ENCODE results near the gene MMP24.
"Not testable (repeated sequence)": the region's sequence is repeated elsewhere in the genome, so short reads cannot be mapped to it uniquely, and the experiment has no call there.

MMP24 gene

DNA sequence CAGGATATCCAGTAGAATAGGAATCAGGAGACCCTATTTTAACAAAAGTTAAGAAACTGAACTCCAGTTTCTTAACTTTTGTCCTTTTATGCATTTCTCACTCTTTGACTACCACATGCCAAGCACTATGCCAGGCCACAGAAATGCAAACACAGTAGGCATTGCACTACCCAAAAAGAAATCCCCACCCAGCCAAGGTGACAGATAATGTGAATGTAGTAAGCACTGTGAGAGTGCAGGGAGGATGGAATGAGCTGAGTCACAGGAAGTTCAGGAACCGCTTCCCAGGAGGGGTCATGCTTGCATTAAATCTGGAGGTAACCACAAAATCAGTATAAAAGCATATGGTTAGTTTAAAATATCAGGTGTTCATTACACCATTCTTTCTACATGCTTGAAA is 85.8 kb downstream of the MMP24 start:
- no peak overlapping the region for H3K4me2 ChIP-seq (ENCODE audit: low read length)
- H3K9me3 ChIP-seq (ENCODE audit: insufficient read depth, low read depth, low read length), result no peaks in the 10 kb centered on the region
- H3K18ac ChIP-seq (ENCODE audit: low read length), result no peak overlapping the region
- no peak overlapping the region for H2AK5ac ChIP-seq (ENCODE audit: low read length)
- H2BK120ac ChIP-seq (ENCODE audit: insufficient read depth, low read length, poor library complexity), result no peak overlapping the region
- peaks cover 0 to 3% of the 10 kb centered on the region in 2 experiments for H3K36me3 ChIP-seq (ENCODE audit: control insufficient read depth in 1 of 2, insufficient read depth in 2 of 2, low read length in 2 of 2)
- no peak overlapping the region for H4K91ac ChIP-seq (ENCODE audit: low read depth, low read length)
- no peak overlapping the region for H2BK12ac ChIP-seq (ENCODE audit: low read length)
- no peaks in the 10 kb centered on the region for H3K79me1 ChIP-seq (ENCODE audit: low read length)
- no peak overlapping the region for H3K27ac ChIP-seq (ENCODE audit: low read depth, low read length)
- no peak overlapping the region for H3K23ac ChIP-seq (ENCODE audit: low read length)
- no peak overlapping the region for H2AFZ ChIP-seq (ENCODE audit: insufficient read depth, low read length, poor library complexity)
- H3K4me3 ChIP-seq (ENCODE audit: low read depth, low read length), result no peak overlapping the region
- H3K4ac ChIP-seq (ENCODE audit: low read depth, low read length), result no peak overlapping the region
- H4K8ac ChIP-seq (ENCODE audit: low read depth, low read length), result no peak overlapping the region
- H3K79me2 ChIP-seq (ENCODE audit: control insufficient read depth, insufficient read depth, low read length, poor library complexity), result no peaks in the 10 kb centered on the region
- no peaks in the 10 kb centered on the region for H3K4me1 ChIP-seq (ENCODE audit: control insufficient read depth in 1 of 2, insufficient read depth in 2 of 2, low read length in 2 of 2)
- no peak overlapping the region for H2BK5ac ChIP-seq (ENCODE audit: low read depth, low read length, poor library complexity)
- no peak overlapping the region for H3K14ac ChIP-seq (ENCODE audit: low read length)
- H3K9ac ChIP-seq (ENCODE audit: low read length), result no peak overlapping the region
- no peak overlapping the region for H4K12ac ChIP-seq (ENCODE audit: low read depth, low read length)
- no peak for DNase-seq
- no CpG with 5 or more reads among the region's 1 CpG for WGBS (ENCODE audit: extremely low coverage, insufficient coverage, insufficient read length)
- H3K27me3 ChIP-seq (ENCODE audit: insufficient read depth, low read length), result no peaks in the 10 kb centered on the region

DNA sequence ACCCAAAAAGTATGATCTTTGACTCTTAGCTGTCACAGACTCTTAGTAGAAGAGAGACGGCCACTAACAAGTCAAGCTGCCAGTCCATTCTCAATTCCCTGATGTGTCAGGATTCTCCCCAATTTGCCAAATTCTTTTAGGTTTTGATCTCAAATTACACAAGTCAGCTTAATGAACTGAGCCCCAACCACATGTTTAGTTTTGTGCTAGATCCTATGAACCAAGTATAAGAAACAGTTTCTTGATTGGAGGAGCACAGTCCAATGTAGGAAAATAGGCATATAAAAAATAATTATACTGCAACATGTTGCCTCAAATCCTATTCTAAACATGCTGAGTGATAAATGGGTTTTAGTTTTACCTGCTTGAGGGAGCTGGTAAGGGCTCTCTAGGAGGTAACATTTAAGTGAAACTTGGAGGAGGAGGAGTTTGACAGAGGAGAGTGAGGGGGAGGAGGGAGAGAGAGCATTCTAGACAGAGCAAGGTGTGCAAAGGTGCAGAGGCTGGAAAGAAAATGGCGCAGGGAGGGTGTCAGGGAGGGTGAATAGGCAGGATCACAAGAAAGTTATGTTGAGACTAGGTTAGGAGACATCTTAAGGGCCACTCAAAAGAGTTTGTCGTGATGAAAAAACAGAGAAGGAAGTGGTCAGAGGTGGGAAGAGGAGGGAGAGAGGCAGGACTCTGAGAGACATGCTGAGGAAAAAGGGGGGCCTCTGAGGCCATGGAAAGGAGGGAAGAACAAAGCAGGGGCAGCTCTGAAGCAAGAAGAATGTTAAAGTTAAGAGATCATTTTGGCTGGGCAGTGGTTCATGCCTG is 88.5 kb downstream of the MMP24 start:
- H3K27ac ChIP-seq (ENCODE audit: low read depth, low read length), result no peak overlapping the region
- no peak overlapping the region for H4K8ac ChIP-seq (ENCODE audit: low read depth, low read length)
- no peak overlapping the region for H3K14ac ChIP-seq (ENCODE audit: low read length)
- no peak overlapping the region for H3K4me3 ChIP-seq (ENCODE audit: low read depth, low read length)
- no peak overlapping the region for H2AFZ ChIP-seq (ENCODE audit: insufficient read depth, low read length, poor library complexity)
- H3K4me1 ChIP-seq (ENCODE audit: control insufficient read depth in 1 of 2, insufficient read depth in 2 of 2, low read length in 2 of 2), result peaks cover 0 to under 1% of the 10 kb centered on the region in 2 experiments
- no peak overlapping the region for H2AK5ac ChIP-seq (ENCODE audit: low read length)
- H3K18ac ChIP-seq (ENCODE audit: low read length), result no peak overlapping the region
- H3K79me1 ChIP-seq (ENCODE audit: low read length), result no peaks in the 10 kb centered on the region
- no peak overlapping the region for H3K9ac ChIP-seq (ENCODE audit: low read length)
- H3K79me2 ChIP-seq (ENCODE audit: control insufficient read depth, insufficient read depth, low read length, poor library complexity), result no peaks in the 10 kb centered on the region
- no peak for DNase-seq
- H3K4ac ChIP-seq (ENCODE audit: low read depth, low read length), result no peak overlapping the region
- H3K36me3 ChIP-seq (ENCODE audit: control insufficient read depth in 1 of 2, insufficient read depth in 2 of 2, low read length in 2 of 2), result peaks cover 0 to 3% of the 10 kb centered on the region in 2 experiments
- no peaks in the 10 kb centered on the region for H3K27me3 ChIP-seq (ENCODE audit: insufficient read depth, low read length)
- WGBS (ENCODE audit: extremely low coverage, insufficient coverage, insufficient read length), result no CpG with 5 or more reads among the region's 3 CpGs
- H3K9me3 ChIP-seq (ENCODE audit: insufficient read depth, low read depth, low read length), result no peaks in the 10 kb centered on the region
- no peak overlapping the region for H4K91ac ChIP-seq (ENCODE audit: low read depth, low read length)
- no peak overlapping the region for H4K12ac ChIP-seq (ENCODE audit: low read depth, low read length)
- H2BK12ac ChIP-seq (ENCODE audit: low read length), result no peak overlapping the region
- no peak overlapping the region for H3K4me2 ChIP-seq (ENCODE audit: low read length)
- no peak overlapping the region for H2BK120ac ChIP-seq (ENCODE audit: insufficient read depth, low read length, poor library complexity)
- H3K23ac ChIP-seq (ENCODE audit: low read length), result no peak overlapping the region
- H2BK5ac ChIP-seq (ENCODE audit: low read depth, low read length, poor library complexity), result no peak overlapping the region

DNA sequence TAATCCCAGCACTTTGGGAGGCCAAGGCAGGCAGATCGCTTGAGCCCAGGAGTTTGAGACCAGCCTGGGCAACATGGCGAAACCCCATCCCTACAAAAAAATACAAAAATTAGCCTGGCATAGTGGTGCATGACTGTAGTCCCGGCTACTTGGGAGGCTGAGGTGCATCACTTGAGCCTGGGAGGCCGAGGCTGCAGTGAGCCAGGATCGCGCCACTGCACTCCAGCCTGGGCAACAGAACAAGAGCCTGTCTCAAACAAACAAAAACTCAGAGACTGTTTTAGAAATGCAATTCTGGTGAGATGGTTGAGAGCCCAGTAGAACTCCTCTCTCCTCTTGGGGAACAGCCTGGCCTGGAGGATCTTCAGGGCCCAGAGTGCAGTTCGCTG is 89.1 kb downstream of the MMP24 start:
- not testable (repeated sequence) for H3K27ac ChIP-seq (ENCODE audit: low read depth, low read length); H4K12ac ChIP-seq (ENCODE audit: low read depth, low read length); H3K27me3 ChIP-seq (ENCODE audit: insufficient read depth, low read length); H2BK120ac ChIP-seq (ENCODE audit: insufficient read depth, low read length, poor library complexity); H3K14ac ChIP-seq (ENCODE audit: low read length); H2AK5ac ChIP-seq (ENCODE audit: low read length); H2AFZ ChIP-seq (ENCODE audit: insufficient read depth, low read length, poor library complexity); H3K9ac ChIP-seq (ENCODE audit: low read length); H3K79me2 ChIP-seq (ENCODE audit: control insufficient read depth, insufficient read depth, low read length, poor library complexity); H3K4me3 ChIP-seq (ENCODE audit: low read depth, low read length); H3K4me2 ChIP-seq (ENCODE audit: low read length); DNase-seq; H3K79me1 ChIP-seq (ENCODE audit: low read length); H3K23ac ChIP-seq (ENCODE audit: low read length); H3K4me1 ChIP-seq (ENCODE audit: control insufficient read depth in 1 of 2, insufficient read depth in 2 of 2, low read length in 2 of 2); H3K4ac ChIP-seq (ENCODE audit: low read depth, low read length); H3K36me3 ChIP-seq (ENCODE audit: control insufficient read depth in 1 of 2, insufficient read depth in 2 of 2, low read length in 2 of 2); H2BK5ac ChIP-seq (ENCODE audit: low read depth, low read length, poor library complexity); H3K9me3 ChIP-seq (ENCODE audit: insufficient read depth, low read depth, low read length); H3K18ac ChIP-seq (ENCODE audit: low read length); H2BK12ac ChIP-seq (ENCODE audit: low read length); H4K8ac ChIP-seq (ENCODE audit: low read depth, low read length); H4K91ac ChIP-seq (ENCODE audit: low read depth, low read length)
- no CpG with 5 or more reads among the region's 7 CpGs for WGBS (ENCODE audit: extremely low coverage, insufficient coverage, insufficient read length)

DNA sequence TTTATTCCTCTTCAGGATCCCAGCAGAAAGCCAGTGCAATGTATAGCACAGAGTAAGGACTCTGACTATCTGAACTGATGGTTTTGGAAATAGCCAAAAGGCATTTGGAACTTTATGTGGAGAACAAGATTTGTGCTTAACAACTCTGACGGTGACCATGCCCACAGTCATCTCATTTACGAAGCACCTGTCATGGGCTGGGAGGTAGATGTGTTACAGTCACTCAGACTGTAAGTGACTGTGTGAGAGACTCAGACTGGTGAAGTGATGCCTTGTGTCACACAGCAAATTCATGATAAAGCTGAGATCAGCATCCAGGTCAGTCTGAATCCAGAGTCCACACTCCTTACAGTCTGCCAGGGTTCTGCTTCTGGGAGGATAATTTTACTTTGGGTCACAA is 89.6 kb downstream of the MMP24 start:
- Histone ChIP-seq H3K36me3 (ENCODE audit: control insufficient read depth in 1 of 2, insufficient read depth in 2 of 2, low read length in 2 of 2) (peaks cover 0 to 3% of the 10 kb centered on the region in 2 experiments), H3K14ac (ENCODE audit: low read length) (no peak overlapping the region), H3K4me3 (ENCODE audit: low read depth, low read length) (no peak overlapping the region), H4K91ac (ENCODE audit: low read depth, low read length) (no peak overlapping the region), H3K23ac (ENCODE audit: low read length) (no peak overlapping the region), H2BK12ac (ENCODE audit: low read length) (no peak overlapping the region), H3K9me3 (ENCODE audit: insufficient read depth, low read depth, low read length) (no peaks in the 10 kb centered on the region), H3K79me1 (ENCODE audit: low read length) (no peaks in the 10 kb centered on the region), H3K79me2 (ENCODE audit: control insufficient read depth, insufficient read depth, low read length, poor library complexity) (no peaks in the 10 kb centered on the region), H3K4me2 (ENCODE audit: low read length) (no peak overlapping the region), H2BK5ac (ENCODE audit: low read depth, low read length, poor library complexity) (no peak overlapping the region), H3K27ac (ENCODE audit: low read depth, low read length) (no peak overlapping the region), H2AK5ac (ENCODE audit: low read length) (no peak overlapping the region), H2AFZ (ENCODE audit: insufficient read depth, low read length, poor library complexity) (no peak overlapping the region), H3K9ac (ENCODE audit: low read length) (no peak overlapping the region), H3K4me1 (ENCODE audit: control insufficient read depth in 1 of 2, insufficient read depth in 2 of 2, low read length in 2 of 2) (peaks cover 3 to 8% of the 10 kb centered on the region in 2 experiments), H3K4ac (ENCODE audit: low read depth, low read length) (no peak overlapping the region), H4K12ac (ENCODE audit: low read depth, low read length) (no peak overlapping the region), H2BK120ac (ENCODE audit: insufficient read depth, low read length, poor library complexity) (no peak overlapping the region), H3K27me3 (ENCODE audit: insufficient read depth, low read length) (no peaks in the 10 kb centered on the region), H3K18ac (ENCODE audit: low read length) (no peak overlapping the region), H4K8ac (ENCODE audit: low read depth, low read length) (no peak overlapping the region)
- DNase-seq, result no peak
- no CpG with 5 or more reads among the region's 2 CpGs for WGBS (ENCODE audit: extremely low coverage, insufficient coverage, insufficient read length)
